OCI-LY1 (cell line): Measurements from ENCODE around the gene VIPR2.

Experiments used
- CTCF ChIP-seq: fragments of 200-600 bp; sonication (generic), shearing (Covaris generic); IDR thresholded peaks from 2 replicates; pipeline ENCODE4 v1.5.1; 2017; ENCODE audit warnings: mild to moderate bottlenecking, antibody characterized with exemption, low read length, moderate library complexity, mixed read lengths
- EZH2 ChIP-seq: fragments of 200-600 bp; sonication (generic), shearing (Covaris generic); IDR thresholded peaks from 2 replicates; pipeline ENCODE4 v1.8.0; 2017; ENCODE audit warnings: borderline replicate concordance, mixed run types, mild to moderate bottlenecking, antibody characterized with exemption, low read length, moderate library complexity, mixed read lengths

GRCh38 chr7:159139202-159139601, 5.5 kb downstream of the VIPR2 start:
- TF ChIP-seq CTCF (no peak), EZH2 (no peak)
